H1 (cell line): ENCODE data around the gene PCBP1. TPM values are rescaled to one million over a fixed set of nuclear protein-coding genes. Genes with fewer than 3 reads are reported as not detected.

ENCODE experiments used
- CTCF ChIA-PET: fragments of 300-600 bp; sonication (Branson Sonifier 250); formaldehyde crosslinking; loops from one replicate; lab custom pipeline; 2021; ENCODE audit not compliant: partially characterized antibody; lab: Charles Lee
- POLR2A ChIA-PET: fragments of 300-600 bp; sonication (Branson Sonifier 250); formaldehyde crosslinking; loops from one replicate; lab custom pipeline; 2021; ENCODE audit warnings: inconsistent platforms; ENCODE audit not compliant: partially characterized antibody; lab: Charles Lee
- DNase-seq, 2 experiments: peaks; one replicate each; pipeline versions ENCODE4 v3.0.0 to v3.0.0-alpha.2; 2010 to 2022; ENCODE audit warnings: low spot score in 2 of 2, low read depth in 1 of 2, mixed read lengths in 1 of 2
- FAIRE-seq: peaks from 2 replicates; lab custom pipeline; 2011; peaks lifted over from hg19 to GRCh38; lab: Jason Lieb, UNC
- H2AFZ ChIP-seq: 2 replicates; pipeline ENCODE4 v1.8.1; 2012; ENCODE audit warnings: low read length, inconsistent platforms
- H2AK5ac ChIP-seq: 2 replicates; pipeline ENCODE4 v1.6.1; 2013; ENCODE audit warnings: low read depth, low read length
- H2BK120ac ChIP-seq: replicated peaks from 2 replicates; pipeline ENCODE3; 2013; ENCODE audit warnings: low read depth, low read length, inconsistent platforms
- H2BK12ac ChIP-seq: 2 replicates; pipeline ENCODE4 v1.6.1; 2013; ENCODE audit warnings: low read depth, low read length
- H2BK15ac ChIP-seq: 2 replicates; pipeline ENCODE4 v1.6.1; 2013; ENCODE audit warnings: low read length
- H2BK20ac ChIP-seq: 2 replicates; pipeline ENCODE4 v1.6.1; 2013; ENCODE audit warnings: low read length
- H2BK5ac ChIP-seq: 2 replicates; pipeline ENCODE4 v1.6.1; 2013; ENCODE audit warnings: low read depth, low read length
- H3K14ac ChIP-seq: 2 replicates; pipeline ENCODE4 v1.6.1; 2013; ENCODE audit warnings: inconsistent platforms; ENCODE audit not compliant: insufficient read length
- H3K18ac ChIP-seq: 2 replicates; pipeline ENCODE4 v1.6.1; 2013; ENCODE audit warnings: low read length; ENCODE audit errors: extremely low read depth
- H3K23ac ChIP-seq: 2 replicates; pipeline ENCODE4 v1.6.1; 2013; ENCODE audit warnings: inconsistent platforms; ENCODE audit not compliant: insufficient read length
- H3K23me2 ChIP-seq: 2 replicates; pipeline ENCODE4 v1.6.1; 2013; ENCODE audit warnings: low read depth, low read length
- H3K27ac ChIP-seq: 2 replicates; pipeline ENCODE4 v1.6.1; 2011; ENCODE audit warnings: low read depth, low read length, inconsistent platforms
- H3K27me3 ChIP-seq, 4 experiments: replicated peaks in 1 of 4; 1 replicate in 1 of 4; 2 replicates in 3 of 4; pipeline versions ENCODE4 v1.6.1 to v1.8.1; 2011 to 2013; ENCODE audit warnings: low read length in 3 of 4, mild to moderate bottlenecking in 3 of 4, inconsistent platforms in 2 of 4, mixed read lengths in 2 of 4, moderate library complexity in 1 of 4; ENCODE audit not compliant: control insufficient read depth in 3 of 4, insufficient read depth in 3 of 4; ENCODE audit errors: extremely low read depth in 1 of 4
- H3K36me3 ChIP-seq, 4 experiments: 2 replicates each; pipeline versions ENCODE4 v1.6.1 to v1.8.1; 2011 to 2013; ENCODE audit warnings: mild to moderate bottlenecking in 4 of 4, low read length in 3 of 4, moderate library complexity in 2 of 4, control low read depth in 1 of 4, inconsistent platforms in 1 of 4; ENCODE audit not compliant: insufficient read depth in 4 of 4, control insufficient read depth in 2 of 4
- H3K4ac ChIP-seq: replicated peaks from 2 replicates; pipeline ENCODE3; 2013; ENCODE audit warnings: low read length, low read depth, mixed read lengths, inconsistent platforms; ENCODE audit not compliant: insufficient read length
- H3K4me1 ChIP-seq, 4 experiments: replicated peaks in 1 of 4; 1 replicate in 1 of 4; 2 replicates in 3 of 4; pipeline versions ENCODE4 v1.6.1 to v1.8.1; 2011 to 2013; ENCODE audit warnings: low read length in 3 of 4, inconsistent platforms in 2 of 4, mixed read lengths in 1 of 4; ENCODE audit not compliant: insufficient read depth in 4 of 4, control insufficient read depth in 3 of 4
- H3K4me2 ChIP-seq, 2 experiments: 2 replicates each; pipeline versions ENCODE4 v1.6.1 to v1.8.1; 2011 to 2013; ENCODE audit warnings: low read depth in 2 of 2, low read length in 2 of 2, control low read depth in 1 of 2, inconsistent platforms in 1 of 2, mild to moderate bottlenecking in 1 of 2; ENCODE audit not compliant: insufficient read depth in 1 of 2
- H3K4me3 ChIP-seq, 4 experiments: fragments of 200-600, 300-600 bp in 1 of 4; sonication (generic), shearing (Covaris generic), sonication (Bioruptor Twin) in 1 of 4; 2 replicates each; pipeline versions ENCODE4 v1.5.1 to v1.8.1; 2011 to 2016; ENCODE audit warnings: low read length in 4 of 4, low read depth in 3 of 4, control low read depth in 2 of 4, inconsistent platforms in 2 of 4, mild to moderate bottlenecking in 2 of 4, mixed read lengths in 1 of 4, moderate library complexity in 1 of 4; ENCODE audit not compliant: insufficient read depth in 2 of 4; ENCODE audit errors: extremely low read depth in 1 of 4
- H3K56ac ChIP-seq: replicated peaks from 2 replicates; pipeline ENCODE3; 2013; ENCODE audit warnings: low read depth, mild to moderate bottlenecking, mixed read lengths, low read length, inconsistent platforms; ENCODE audit not compliant: insufficient read length
- H3K79me1 ChIP-seq: 2 replicates; pipeline ENCODE4 v1.6.1; 2013; ENCODE audit warnings: low read depth, low read length, control low read depth
- H3K79me2 ChIP-seq, 2 experiments: 2 replicates each; pipeline versions ENCODE4 v1.6.1 to v1.8.1; 2012 to 2013; ENCODE audit warnings: low read length in 2 of 2, mild to moderate bottlenecking in 2 of 2, inconsistent platforms in 1 of 2; ENCODE audit not compliant: insufficient read depth in 2 of 2, control insufficient read depth in 1 of 2
- H3K9ac ChIP-seq, 4 experiments: replicated peaks in 1 of 4; 1 replicate in 1 of 4; 2 replicates in 3 of 4; pipeline versions ENCODE4 v1.6.1 to v1.8.1; 2011 to 2013; ENCODE audit warnings: low read depth in 3 of 4, low read length in 3 of 4, control low read depth in 2 of 4, mild to moderate bottlenecking in 2 of 4, moderate library complexity in 2 of 4, inconsistent platforms in 1 of 4; ENCODE audit errors: extremely low read depth in 1 of 4
- H3K9me3 ChIP-seq, 2 experiments: 2 replicates each; pipeline versions ENCODE4 v1.6.1 to v1.8.1; 2012 to 2013; ENCODE audit warnings: mild to moderate bottlenecking in 2 of 2, moderate library complexity in 2 of 2, control low read depth in 1 of 2, inconsistent platforms in 1 of 2, low read depth in 1 of 2, low read length in 1 of 2, mixed read lengths in 1 of 2; ENCODE audit not compliant: insufficient read depth in 2 of 2
- H4K20me1 ChIP-seq, 2 experiments: replicated peaks in 1 of 2; 2 replicates each; pipeline versions ENCODE3 to v1.8.1; 2011 to 2013; ENCODE audit warnings: inconsistent platforms in 2 of 2, low read length in 2 of 2, mild to moderate bottlenecking in 1 of 2; ENCODE audit not compliant: insufficient read depth in 2 of 2, control insufficient read depth in 1 of 2
- H4K5ac ChIP-seq: 2 replicates; pipeline ENCODE4 v1.6.1; 2013; ENCODE audit warnings: low read length, low read depth, mixed read lengths, inconsistent platforms; ENCODE audit not compliant: insufficient read length
- H4K8ac ChIP-seq: 2 replicates; pipeline ENCODE4 v1.8.0; 2013; ENCODE audit warnings: mild to moderate bottlenecking, moderate library complexity, low read length, inconsistent platforms; ENCODE audit not compliant: insufficient read depth; ENCODE audit errors: extremely low read depth
- H4K91ac ChIP-seq: replicated peaks from 2 replicates; pipeline ENCODE3; 2013; ENCODE audit warnings: low read length, mixed read lengths, inconsistent platforms; ENCODE audit not compliant: insufficient read length
- CHD1 ChIP-seq: IDR thresholded peaks from 2 replicates; pipeline ENCODE4 v1.6.1; 2012; ENCODE audit warnings: low read depth, low read length, improper control_type of control experiment
- POLR2AphosphoS5 ChIP-seq: IDR thresholded peaks from 2 replicates; pipeline ENCODE4 v1.6.1; 2011; ENCODE audit warnings: low read depth, low read length
- SAP30 ChIP-seq: fragments of 300-600 bp; sonication (generic); IDR thresholded peaks from 2 replicates; pipeline ENCODE4 v1.7.1; 2012; ENCODE audit warnings: low read length, moderate library complexity, mild to moderate bottlenecking, inconsistent platforms; ENCODE audit not compliant: insufficient read depth, insufficient replicate concordance
- SIN3A ChIP-seq, 2 experiments: IDR thresholded peaks in 1 of 2; conservative IDR thresholded peaks in 1 of 2; 2 replicates each; pipeline ENCODE4 v1.6.1; 2011 to 2012; ENCODE audit warnings: low read length in 2 of 2, improper control_type of control experiment in 1 of 2, low read depth in 1 of 2, mild to moderate bottlenecking in 1 of 2
- TAF1 ChIP-seq: IDR thresholded peaks from 2 replicates; pipeline ENCODE4 v1.6.1; 2011; ENCODE audit warnings: mild to moderate bottlenecking, low read depth, low read length
- WGBS, 2 experiments: shearing (Covaris generic) in 1 of 2; methylation state at CpG; one replicate each; pipeline versions ENCODE4 v1.1.6 to v1.1.7; 2013 to 2015; ENCODE audit warnings: low lambda C conversion rate in 2 of 2, mixed read lengths in 2 of 2, inconsistent platforms in 1 of 2, low coverage in 1 of 2, missing lambda C conversion rate in 1 of 2; ENCODE audit not compliant: insufficient replicate concordance in 2 of 2, insufficient coverage in 1 of 2, insufficient read length in 1 of 2; ENCODE audit errors: extremely low coverage in 1 of 2, missing lambda C conversion rate in 1 of 2; 5-methylcytosine and 5-hydroxymethylcytosine counted together
- polyA plus RNA-seq, 7 experiments: library from polyadenylated mRNA; depleted of rRNA in 3 of 7; stranded (reverse) in 5 of 7; unstranded in 2 of 7; fragments of >200 nt in 5 of 7; fragments of 200-250 nt in 2 of 7; gene quantifications; 1 replicate in 5 of 7; 2 replicates in 1 of 7; 4 replicates in 1 of 7; pipeline versions ENCODE4 v1.2.1 to v1.2.3, GENCODE V29; 2011 to 2013; ENCODE audit warnings: missing spikeins in 2 of 7, mixed read lengths in 2 of 7
- total RNA-seq: library from RNA; stranded (reverse); fragmentation: NEBNext Ultra II Directional; extraction: Animal tissue kit (Norgen Biotek cat#: 25700); gene quantifications from 2 replicates; pipeline ENCODE4 v1.2.1, GENCODE V29; 2021

Gene PCBP1
- total and polyA plus RNA-seq, 2 of the 8 experiments (the other 6 are each of a cell fraction or from before 2014, with no cell fraction given), result 279 to 493 TPM

- H2BK5ac ChIP-seq, result peak overlapping the region; percentile 95
- peak overlapping the region; percentile 92 for H2AK5ac ChIP-seq
- ChIA-PET POLR2A (interaction anchor here (0.6 to 32.2 kb wide), 16 partner anchors 9 to 671 kb away, joined by 3 to 1553 read pairs (median 3); partner anchors contain the start of genes C2orf42 and MXD1), CTCF (interaction anchor here (0.7 to 2.6 kb wide), 9 partner anchors 15 to 174 kb away, joined by 3 to 14 read pairs (median 5); partner anchors contain the start of gene MXD1)
- no peaks in the 10 kb centered on the region for H3K27me3 ChIP-seq
- peak overlapping the region; percentile 71 for H4K5ac ChIP-seq
- FAIRE-seq, result no peak
- H2BK20ac ChIP-seq, result no peak overlapping the region
- H3K14ac ChIP-seq, result no peak overlapping the region
- H2BK120ac ChIP-seq, result peak overlapping the region; percentile 30
- H4K20me1 ChIP-seq, result peaks cover 1 to 2% of the 10 kb centered on the region in 2 experiments
- peak overlapping the region; percentile 82 for H3K4ac ChIP-seq
- H3K79me1 ChIP-seq, result no peaks in the 10 kb centered on the region
- 1 to 100% methylated on average over 1 to 8 of the region's 8 CpGs for WGBS, 2 experiments
- peaks cover 7 to 26% of the 10 kb centered on the region in 2 experiments for H3K79me2 ChIP-seq
- H3K9ac ChIP-seq, result peak overlapping the region; percentile 84 to 100 (median 96)
- no peaks in the 10 kb centered on the region for H3K9me3 ChIP-seq
- peak overlapping the region; percentile 89; the same call in 1 of the 2 replicates for H2BK12ac ChIP-seq
- peaks cover 8% of the 10 kb centered on the region for H3K23me2 ChIP-seq
- no peak overlapping the region for H3K23ac ChIP-seq
- H3K18ac ChIP-seq, result peak overlapping the region; percentile 97
- H3K27ac ChIP-seq, result peak overlapping the region; percentile 96
- peak overlapping the region; percentile 72 to 99 (median 98) for H3K4me3 ChIP-seq
- H3K56ac ChIP-seq, result peak overlapping the region; percentile 89
- TF ChIP-seq SIN3A (conservative IDR thresholded peaks at IDR 0.05 in 1 of 2, IDR thresholded peaks at IDR 0.05 in 1 of 2; ENCODE audit: low read depth in 1 of 2, low read length in 2 of 2) (0 out of 4 replicates have a peak, but pooled peaks of 1 of the 2 experiments have one; percentile 16), SAP30 (peak; percentile 9), CHD1 (peak; percentile 86), POLR2AphosphoS5 (no peak), TAF1 (0 out of 2 replicates have a peak, but pooled peaks have one; percentile 9)
- TF ChIP-seq, all 59 proteins: peak for 4
- Histone ChIP-seq H3K4me1 (peaks cover 5 to 17% (median 13%) of the 10 kb centered on the region in 4 experiments; a peak in 5 of 7 replicates), H4K8ac (peak overlapping the region; percentile 51; the same call in 1 of the 2 replicates), H3K36me3 (peaks cover 0 to 25% (median 3%) of the 10 kb centered on the region in 4 experiments; a peak in 4 of 8 replicates), H4K91ac (peak overlapping the region; percentile 90), H2AFZ (no peak overlapping the region), H3K4me2 (peak overlapping the region; percentile 83 to 94), H2BK15ac (no peak overlapping the region)
- no peak for DNase-seq
Observed at GRCh38 chr2:70088598-70089219, 1.4 kb downstream of the PCBP1 start.
